Keratinocyte (primary cell): ENCODE results near the gene UXS1. TPM values are rescaled to one million over a fixed set of nuclear protein-coding genes. Genes with fewer than 3 reads are reported as not detected.

Experiments
- DNase-seq: peaks from one replicate; pipeline ENCODE4 v3.0.0-alpha.2; 2011; ENCODE audit warnings: low read depth, missing footprints, low spot score
- FAIRE-seq: peaks from 2 replicates; lab custom pipeline; 2011; peaks lifted over from hg19 to GRCh38; lab: Jason Lieb, UNC
- H2AFZ ChIP-seq: 2 replicates; pipeline ENCODE4 v1.6.0; 2012; ENCODE audit warnings: low read length, control low read depth, inconsistent platforms; ENCODE audit not compliant: control insufficient read depth
- H3K27ac ChIP-seq: 2 replicates; pipeline ENCODE4 v1.5.1; 2011; ENCODE audit warnings: low read length; ENCODE audit not compliant: control insufficient read depth, insufficient read depth
- H3K27me3 ChIP-seq: 3 replicates; pipeline ENCODE4 v1.6.0; 2011; ENCODE audit warnings: low read length; ENCODE audit not compliant: control insufficient read depth, insufficient read depth; ENCODE audit errors: extremely low read depth
- H3K36me3 ChIP-seq, 2 experiments: 2 replicates in 1 of 2; 3 replicates in 1 of 2; pipeline ENCODE4 v1.5.1; 2011; ENCODE audit warnings: low read length in 2 of 2, mild to moderate bottlenecking in 1 of 2; ENCODE audit not compliant: control insufficient read depth in 2 of 2, insufficient read depth in 2 of 2; ENCODE audit errors: extremely low read depth in 1 of 2
- H3K4me1 ChIP-seq: 3 replicates; pipeline ENCODE4 v1.5.1; 2011; ENCODE audit warnings: low read length; ENCODE audit not compliant: control insufficient read depth, insufficient read depth; ENCODE audit errors: extremely low read depth
- H3K4me2 ChIP-seq: 3 replicates; pipeline ENCODE4 v1.6.0; 2011; ENCODE audit warnings: low read depth, low read length; ENCODE audit not compliant: control insufficient read depth, insufficient read depth; ENCODE audit errors: extremely low read depth
- H3K4me3 ChIP-seq, 3 experiments: fragments of 200-600 bp in 1 of 3; sonication (generic) in 1 of 3; 2 replicates in 2 of 3; 3 replicates in 1 of 3; pipeline ENCODE4 v1.5.1; 2011 to 2016; ENCODE audit warnings: low read length in 3 of 3, mild to moderate bottlenecking in 3 of 3, control low read depth in 2 of 3, inconsistent platforms in 1 of 3, low read depth in 1 of 3, mixed read lengths in 1 of 3, mixed run types in 1 of 3, moderate library complexity in 1 of 3; ENCODE audit not compliant: control insufficient read depth in 2 of 3, insufficient read depth in 2 of 3; ENCODE audit errors: extremely low read depth in 1 of 3
- H3K79me2 ChIP-seq: 2 replicates; pipeline ENCODE4 v1.6.0; 2012; ENCODE audit warnings: low read length; ENCODE audit not compliant: control insufficient read depth, insufficient read depth
- H3K9ac ChIP-seq: 3 replicates; pipeline ENCODE4 v1.6.0; 2011; ENCODE audit warnings: low read length; ENCODE audit not compliant: control insufficient read depth, insufficient read depth; ENCODE audit errors: extremely low read depth
- H3K9me1 ChIP-seq: 3 replicates; pipeline ENCODE4 v1.6.0; 2011; ENCODE audit warnings: low read length; ENCODE audit not compliant: control insufficient read depth, insufficient read depth; ENCODE audit errors: extremely low read depth
- H3K9me3 ChIP-seq: 2 replicates; pipeline ENCODE4 v1.5.1; 2012; ENCODE audit warnings: low read depth, low read length; ENCODE audit not compliant: control insufficient read depth
- H4K20me1 ChIP-seq: 3 replicates; pipeline ENCODE4 v1.6.0; 2011; ENCODE audit warnings: low read length; ENCODE audit not compliant: control insufficient read depth, insufficient read depth; ENCODE audit errors: extremely low read depth
- CTCF ChIP-seq, 3 experiments: IDR thresholded peaks in 1 of 3; conservative IDR thresholded peaks in 1 of 3; optimal IDR thresholded peaks in 1 of 3; 2 replicates in 2 of 3; 3 replicates in 1 of 3; pipeline versions ENCODE3 to v1.5.1; 2011; ENCODE audit warnings: low read length in 3 of 3, mild to moderate bottlenecking in 3 of 3, moderate library complexity in 2 of 3, control low read depth in 1 of 3, inconsistent platforms in 1 of 3; ENCODE audit not compliant: insufficient read depth in 2 of 3; ENCODE audit errors: extremely low read depth in 1 of 3
- EZH2 ChIP-seq: IDR thresholded peaks from one replicate; pipeline ENCODE4 v1.6.1; 2012; ENCODE audit warnings: inconsistent platforms, mild to moderate bottlenecking, low read length, moderate library complexity
- dilution Hi-C: fragments of 300-500 bp; cut with MboI; formaldehyde crosslinking; loops from one replicate; pipeline ENCODE4 v1.7.0; 2020; ENCODE audit warnings: low sequenced_read_pairs; ENCODE audit not compliant: extremely low pct_ligation_motif_present
- polyA plus RNA-seq, 5 experiments: library from polyadenylated mRNA; depleted of rRNA in 3 of 5; stranded (reverse) in 3 of 5; stranded (forward) in 1 of 5; unstranded in 1 of 5; fragments of >200 nt; gene quantifications; 1 replicate in 1 of 5; 2 replicates in 3 of 5; 3 replicates in 1 of 5; pipeline versions ENCODE4 v1.2.1 to v1.2.3, GENCODE V29; 2011 to 2012; ENCODE audit warnings: missing spikeins in 2 of 5, low read depth in 1 of 5, low replicate concordance in 1 of 5

Gene UXS1
- polyA plus RNA-seq, 1 donor (not counting 4 experiments of a cell fraction or from before 2014, with no cell fraction given) = 43.5 TPM

DNA sequence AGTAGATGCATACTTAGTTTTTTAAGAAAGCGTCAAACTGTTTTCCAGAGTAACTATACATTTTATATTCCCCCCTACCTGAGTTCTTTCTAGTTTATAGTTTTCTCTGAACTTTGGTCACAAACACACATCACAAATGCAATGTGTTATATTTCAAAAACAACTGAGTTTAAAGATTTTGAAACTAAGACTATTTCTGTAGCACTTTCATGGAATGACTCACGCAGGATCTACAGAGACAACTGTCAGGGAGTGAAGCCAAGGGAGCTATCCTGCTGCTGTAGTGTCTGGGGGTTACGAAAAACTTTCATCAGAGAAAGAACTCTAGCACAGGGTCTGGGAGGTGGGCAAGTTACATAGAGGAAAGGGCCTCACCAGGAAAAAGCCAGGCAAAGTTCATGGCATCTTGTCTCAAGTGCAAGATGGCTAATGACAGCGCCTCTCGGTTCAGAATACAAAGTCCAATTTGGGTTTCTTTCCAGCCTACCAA lies 66.8 kb downstream of the UXS1 start:
- no peaks in the 10 kb centered on the region for H4K20me1 ChIP-seq
- no peak overlapping the region for H2AFZ ChIP-seq
- no peak overlapping the region for H3K9ac ChIP-seq
- dilution Hi-C loops = no loop called here
- no peak for DNase-seq
- no peaks in the 10 kb centered on the region for H3K9me1 ChIP-seq
- no peaks in the 10 kb centered on the region for H3K27me3 ChIP-seq
- no peak for TF ChIP-seq CTCF (optimal IDR thresholded peaks at IDR 0.05 in 1 of 3, IDR thresholded peaks at IDR 0.05 in 1 of 3, conservative IDR thresholded peaks at IDR 0.05 in 1 of 3; ENCODE audit: extremely low read depth in 1 of 3, insufficient read depth in 2 of 3, low read length in 3 of 3)
- TF ChIP-seq EZH2 = no peak
- H3K4me3 ChIP-seq = no peak overlapping the region
- no peaks in the 10 kb centered on the region for H3K79me2 ChIP-seq
- H3K9me3 ChIP-seq = no peaks in the 10 kb centered on the region
- H3K27ac ChIP-seq = no peak overlapping the region
- no peak for FAIRE-seq
- H3K36me3 ChIP-seq = peaks cover 3 to 10% of the 10 kb centered on the region in 2 experiments
- H3K4me1 ChIP-seq = peaks cover 20% of the 10 kb centered on the region
- H3K4me2 ChIP-seq = no peak overlapping the region

GRCh38 chr2:106126705-106127281 lies 67.3 kb downstream of the UXS1 start:
- Histone ChIP-seq H3K4me3 (no peak overlapping the region), H3K9me3 (no peaks in the 10 kb centered on the region), H3K9me1 (no peaks in the 10 kb centered on the region), H3K4me1 (peaks cover 20% of the 10 kb centered on the region), H4K20me1 (no peaks in the 10 kb centered on the region), H3K79me2 (no peaks in the 10 kb centered on the region), H3K27ac (no peak overlapping the region), H3K4me2 (no peak overlapping the region), H2AFZ (no peak overlapping the region), H3K36me3 (peaks cover 8 to 11% of the 10 kb centered on the region in 2 experiments), H3K27me3 (no peaks in the 10 kb centered on the region), H3K9ac (no peak overlapping the region)
- TF ChIP-seq EZH2 = no peak
- TF ChIP-seq CTCF (optimal IDR thresholded peaks at IDR 0.05 in 1 of 3, IDR thresholded peaks at IDR 0.05 in 1 of 3, conservative IDR thresholded peaks at IDR 0.05 in 1 of 3; ENCODE audit: extremely low read depth in 1 of 3, insufficient read depth in 2 of 3, low read length in 3 of 3) = no peak
- FAIRE-seq (no peak), DNase-seq (no peak)
- dilution Hi-C loops = no loop called here
